Dendritic cell treated with granulocyte-macrophage colony-stimulating factor and Interleukin-4, amounts not matched to agents 40 ng/mL and 50 ng/mL, for 4 days (primary cell): ENCODE data around the gene BRD2.

Experiments
- H3K27ac Mint-ChIP-seq: one replicate; pipeline ENCODE4 v1.8.0; 2022; ENCODE audit warnings: mild to moderate bottlenecking, mixed read lengths
- H3K27me3 Mint-ChIP-seq: one replicate; pipeline ENCODE4 v1.8.0; 2022; ENCODE audit warnings: mild to moderate bottlenecking, mixed read lengths
- H3K36me3 Mint-ChIP-seq: one replicate; pipeline ENCODE4 v1.8.0; 2022; ENCODE audit warnings: low read depth, mixed read lengths
- H3K4me1 Mint-ChIP-seq: one replicate; pipeline ENCODE4 v1.8.0; 2022; ENCODE audit warnings: low read depth, mixed read lengths
- H3K4me3 Mint-ChIP-seq: one replicate; pipeline ENCODE4 v1.8.0; 2022; ENCODE audit warnings: mild to moderate bottlenecking, moderate library complexity, mixed read lengths
- H3K9me3 Mint-ChIP-seq: one replicate; pipeline ENCODE4 v1.8.0; 2022; ENCODE audit warnings: mixed read lengths
- intact Hi-C: fragments of 100-400 bp; cut with micrococcal nuclease; formaldehyde crosslinking; loops from one replicate; pipeline ENCODE4 v1.15.0; 2022

The BRD2 gene

DNA sequence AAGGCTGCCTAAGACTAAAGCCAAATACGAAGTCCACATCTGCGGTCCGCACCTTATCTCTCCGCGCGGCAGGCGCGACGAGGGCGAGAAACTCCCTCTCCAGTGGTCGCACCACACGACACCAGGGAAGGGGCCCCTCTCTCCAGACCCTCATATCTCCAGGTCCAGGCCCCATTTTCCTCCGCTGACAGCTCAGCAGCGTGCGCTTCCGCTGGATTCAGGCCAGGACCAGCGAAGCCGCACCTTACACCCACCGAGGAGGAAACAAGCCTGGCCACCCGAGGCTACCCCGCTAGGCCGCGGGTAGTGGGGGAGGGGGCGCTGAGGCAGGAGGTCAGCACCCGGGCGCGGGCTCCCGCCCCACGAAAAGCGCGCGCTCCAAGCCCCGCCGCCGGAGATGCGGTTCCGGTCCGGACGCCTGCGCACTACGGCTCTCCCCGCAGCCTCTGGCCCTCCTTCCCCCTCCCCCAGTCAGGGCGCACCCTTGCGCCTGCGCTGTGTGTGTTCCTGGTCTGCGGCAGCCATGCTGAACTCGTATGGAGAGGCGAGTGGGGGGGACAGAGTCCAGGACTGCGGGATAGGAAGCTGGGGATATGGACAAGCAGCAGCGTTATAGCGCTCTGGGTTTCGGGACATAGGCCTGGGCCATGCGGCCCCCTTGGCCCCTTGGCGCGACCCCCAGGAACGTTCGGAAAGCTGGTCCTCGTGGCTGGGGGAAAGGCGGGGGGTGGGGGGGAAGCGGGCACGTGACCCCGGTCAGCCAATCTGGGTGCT is at the start of gene BRD2:
BRD2 (plus strand) TSS at position 502 of the 774 bp plus-strand sequence. CDS start 4,305 bp downstream, outside the sequence.
- Mint-ChIP-seq H3K9me3 (no peaks in the 10 kb centered on the region), H3K27ac (peak within 1 kb of the TSS; percentile 100), H3K4me3 (peak within 1 kb of the TSS; percentile 97), H3K36me3 (peaks cover 66% of the 10 kb centered on the region), H3K4me1 (peaks cover 48% of the 10 kb centered on the region), H3K27me3 (no peaks in the 10 kb centered on the region)
- intact Hi-C loops = loop anchor here (5.0 kb wide), 1 partner anchor 76 kb away; no protein-coding TSS in a partner anchor

DNA sequence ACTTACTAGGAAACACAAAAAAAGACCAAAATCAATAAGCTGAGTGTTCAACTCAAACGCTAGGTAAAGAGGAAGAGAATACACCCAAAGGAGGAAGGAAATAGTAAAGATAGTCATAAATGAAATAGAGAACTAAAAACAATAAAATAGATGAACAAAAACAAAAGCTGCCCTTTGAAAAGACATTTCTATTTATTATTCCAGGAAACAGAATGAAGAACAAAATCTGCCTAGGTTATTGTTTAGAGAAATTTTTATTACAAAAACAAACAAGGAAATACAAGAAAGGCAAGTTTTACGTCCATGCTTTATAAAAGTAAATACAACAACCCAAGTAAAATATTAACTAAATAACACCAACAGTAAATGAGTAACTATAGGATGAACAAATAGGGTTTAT is 47.7 kb upstream of the BRD2 start:
- intact Hi-C loops = no loop called here
- Mint-ChIP-seq H3K27ac (peak overlapping the region; percentile 44), H3K27me3 (no peaks in the 10 kb centered on the region), H3K4me3 (no peak overlapping the region), H3K36me3 (no peaks in the 10 kb centered on the region), H3K9me3 (no peaks in the 10 kb centered on the region), H3K4me1 (peaks cover 40% of the 10 kb centered on the region)

DNA sequence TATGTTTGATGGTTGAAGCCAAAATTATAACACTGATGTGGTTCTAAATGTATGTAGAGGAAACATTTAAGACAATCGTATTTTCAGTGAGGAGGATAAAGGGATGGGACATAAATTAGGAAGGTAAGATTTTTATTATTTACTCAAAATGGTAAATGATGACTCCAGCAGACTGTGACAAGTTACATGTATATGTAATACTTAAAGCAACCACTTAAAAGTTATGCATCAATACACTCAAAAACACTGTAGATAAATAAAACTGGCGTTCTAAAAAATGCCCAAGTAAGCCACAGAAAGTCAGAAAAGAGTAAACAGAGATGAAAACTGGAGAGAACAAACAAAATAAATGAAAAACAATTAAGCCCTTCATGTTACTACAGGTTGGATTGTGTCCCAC is 46.3 kb upstream of the BRD2 start:
- Mint-ChIP-seq H3K27ac (peak overlapping the region; percentile 55), H3K9me3 (no peaks in the 10 kb centered on the region), H3K27me3 (no peaks in the 10 kb centered on the region), H3K4me1 (peaks cover 26% of the 10 kb centered on the region), H3K4me3 (no peak overlapping the region), H3K36me3 (no peaks in the 10 kb centered on the region)
- intact Hi-C loops = no loop called here

DNA sequence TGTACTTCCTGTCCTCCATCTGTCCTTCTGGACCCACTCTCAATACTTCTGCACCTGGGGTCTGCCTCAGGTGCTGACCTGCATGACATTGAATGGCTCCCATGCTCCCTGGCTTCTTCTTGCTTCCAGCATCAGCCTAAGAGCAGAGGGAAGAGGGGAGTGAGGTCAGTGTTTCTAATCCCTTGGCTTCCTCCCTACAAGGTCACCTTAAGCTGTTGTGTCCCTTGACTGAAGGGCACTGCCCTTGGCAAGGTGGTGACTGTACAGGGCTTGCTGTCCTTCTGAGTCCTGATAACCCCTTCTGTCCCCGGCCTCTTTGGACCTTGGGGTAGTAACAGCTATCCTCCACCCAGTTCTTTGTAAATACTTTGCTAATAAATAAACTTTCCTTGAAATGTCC is 37.2 kb upstream of the BRD2 start:
- H3K27ac Mint-ChIP-seq = no peak overlapping the region

DNA sequence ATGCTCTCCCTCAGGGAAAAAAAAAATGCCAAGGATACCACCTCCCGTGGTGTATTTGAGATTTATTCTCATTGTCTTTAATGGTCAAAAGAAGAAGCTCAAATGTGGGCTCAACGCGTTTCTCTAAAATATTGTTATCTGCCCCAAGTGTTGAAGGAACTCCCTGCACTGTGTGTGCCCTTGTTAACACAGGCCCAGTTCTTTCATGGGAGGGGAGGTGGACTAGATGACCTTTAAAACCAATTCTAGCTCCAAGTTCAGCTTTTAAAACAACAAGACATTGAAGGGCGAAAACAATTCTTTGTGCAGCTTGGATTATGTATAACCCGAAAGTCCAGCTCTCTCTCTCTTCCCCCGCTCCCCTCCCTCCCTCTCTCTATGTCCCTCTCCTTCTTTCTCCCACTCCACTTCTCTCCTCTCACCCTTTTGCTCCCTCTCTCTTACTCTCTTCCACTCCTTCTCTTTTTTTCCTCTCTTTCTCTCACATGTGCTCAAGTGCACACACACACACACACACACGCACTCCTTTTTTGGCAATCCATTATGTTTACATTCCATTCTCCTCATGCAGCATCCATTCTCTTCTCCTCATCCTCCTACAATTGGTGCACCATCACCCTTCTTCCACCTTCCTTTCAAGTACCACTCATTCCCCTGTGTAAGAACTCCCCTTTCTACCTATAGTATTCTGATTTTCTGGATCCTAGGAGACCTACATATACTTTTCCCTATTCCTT is 36.1 kb upstream of the BRD2 start:
- Mint-ChIP-seq H3K27ac (peak overlapping the region; percentile 0), H3K4me3 (no peak overlapping the region), H3K9me3 (no peaks in the 10 kb centered on the region), H3K4me1 (peaks cover 74% of the 10 kb centered on the region), H3K36me3 (peaks cover 47% of the 10 kb centered on the region), H3K27me3 (no peaks in the 10 kb centered on the region)
- intact Hi-C loops = loop anchor here (5.0 kb wide), 1 partner anchor 45 kb away; no protein-coding TSS in a partner anchor

More for the DNA sequence above, 37.2 kb upstream of the BRD2 start:
- H3K9me3 Mint-ChIP-seq = no peaks in the 10 kb centered on the region
- H3K4me3 Mint-ChIP-seq = no peak overlapping the region
- H3K4me1 Mint-ChIP-seq = peaks cover 63% of the 10 kb centered on the region
- no peaks in the 10 kb centered on the region for H3K27me3 Mint-ChIP-seq
- H3K36me3 Mint-ChIP-seq = peaks cover 37% of the 10 kb centered on the region
- intact Hi-C loops = loop anchor here (5.0 kb wide), 1 partner anchor 44 kb away; no protein-coding TSS in a partner anchor

DNA sequence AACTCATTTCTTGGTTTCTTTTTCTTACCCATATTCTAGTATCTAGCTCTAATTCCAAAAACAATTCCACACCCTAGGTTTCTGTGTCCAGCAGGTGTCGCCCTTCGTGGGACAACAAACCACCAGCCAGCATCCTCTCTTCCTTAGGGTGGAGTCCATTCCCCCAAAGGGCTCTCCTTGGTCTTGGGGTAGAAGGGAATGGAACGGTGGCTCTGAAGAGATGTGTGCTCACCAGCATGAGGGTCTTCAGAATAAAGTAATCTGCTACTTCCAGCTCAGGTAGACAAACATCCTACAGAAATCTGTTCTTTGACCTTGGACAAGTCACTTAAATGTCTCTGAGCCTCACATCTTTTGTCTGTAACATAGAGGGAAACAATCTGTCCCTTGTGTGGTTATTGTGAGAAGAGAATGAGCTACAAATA is 34.7 kb upstream of the BRD2 start:
- Mint-ChIP-seq H3K27ac (peak overlapping the region; percentile 98), H3K4me1 (peaks cover 87% of the 10 kb centered on the region), H3K36me3 (peaks cover 61% of the 10 kb centered on the region), H3K9me3 (no peaks in the 10 kb centered on the region), H3K4me3 (no peak overlapping the region), H3K27me3 (no peaks in the 10 kb centered on the region)
- intact Hi-C loops = loop anchor here (1.0 to 5.0 kb wide), 2 partner anchors 46 to 51 kb away; no protein-coding TSS in a partner anchor

DNA sequence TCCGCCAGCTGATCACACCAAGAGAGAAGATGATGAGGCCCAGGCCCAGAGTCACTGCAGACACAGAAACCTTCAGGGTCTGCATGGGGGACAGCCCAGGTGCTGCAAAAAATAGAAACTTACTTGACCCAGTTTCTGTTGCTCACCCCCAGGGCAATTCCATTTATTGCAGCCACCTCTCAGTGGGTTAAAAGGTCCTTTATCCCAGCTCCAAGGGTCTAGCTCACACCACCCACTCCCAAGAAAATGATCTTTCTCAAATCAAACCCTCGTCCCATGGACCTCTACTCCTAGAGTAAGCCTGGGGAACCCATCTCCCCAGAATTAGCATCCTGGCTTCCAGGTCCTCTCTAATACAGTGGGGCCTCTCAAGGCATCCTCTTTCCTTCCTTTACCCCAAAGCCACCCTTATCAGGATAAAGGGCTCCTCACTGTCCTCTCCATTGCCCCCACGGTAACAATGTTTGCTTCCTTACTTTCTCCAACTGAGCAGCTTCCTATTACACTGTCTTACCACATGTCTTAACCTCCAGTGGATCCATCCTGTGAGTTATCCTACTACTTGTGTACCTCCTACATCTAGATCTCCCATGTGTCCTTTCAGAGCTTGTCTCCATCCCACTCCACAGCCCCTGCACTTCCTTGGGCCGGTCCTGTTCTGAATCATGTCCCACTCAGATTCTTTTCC is 32.7 kb upstream of the BRD2 start:
- Mint-ChIP-seq H3K27me3 (no peaks in the 10 kb centered on the region), H3K9me3 (no peaks in the 10 kb centered on the region), H3K4me3 (peak overlapping the region; percentile 77), H3K4me1 (peaks cover 72% of the 10 kb centered on the region), H3K27ac (peak overlapping the region; percentile 98), H3K36me3 (peaks cover 81% of the 10 kb centered on the region)
- intact Hi-C loops = loop anchor here (2.0 to 5.0 kb wide), 2 partner anchors 17 to 37 kb away; partner anchors contain the start of gene HLA-DMA

DNA sequence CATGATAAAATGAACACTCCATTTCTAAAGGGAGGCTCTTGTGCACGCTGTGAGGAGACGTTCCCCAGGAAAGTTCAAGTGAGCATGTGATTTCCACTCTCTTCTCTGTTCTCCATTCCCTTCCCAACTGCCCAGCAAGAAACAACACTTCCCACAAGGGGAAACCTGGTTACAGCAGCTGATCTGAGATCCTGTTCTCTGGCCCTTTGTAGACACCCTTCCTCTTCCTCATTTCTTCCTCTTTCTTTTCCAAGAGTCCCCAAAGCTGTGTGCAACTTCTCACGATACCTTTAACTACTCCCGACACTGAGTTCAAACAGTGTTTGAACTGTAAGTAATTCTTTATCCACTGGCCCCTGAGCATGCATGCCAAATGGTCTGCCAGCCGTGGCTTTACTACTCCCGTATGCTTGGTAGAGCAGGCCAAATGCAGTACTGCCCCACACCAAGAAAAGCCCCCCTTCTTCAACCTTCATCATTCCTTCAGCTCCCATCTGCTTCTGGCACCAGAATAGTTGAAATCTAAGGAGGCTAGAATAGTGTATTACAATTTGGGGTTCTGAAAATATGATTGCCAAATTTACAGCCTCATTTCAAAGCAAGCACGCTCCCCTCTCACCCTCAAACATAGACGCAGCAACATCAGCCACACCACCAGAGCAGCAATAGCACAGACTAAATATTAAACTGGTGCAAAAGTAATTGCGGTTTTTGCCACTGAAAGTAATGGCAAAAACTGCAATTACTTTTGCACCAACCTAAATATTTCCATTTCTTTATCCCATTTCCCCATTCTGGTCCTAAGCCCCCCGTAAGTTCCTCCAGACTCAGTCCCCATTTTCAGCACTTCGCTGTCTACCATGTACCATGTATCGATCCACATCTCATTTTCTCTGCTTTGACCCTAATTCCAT is 31.9 kb upstream of the BRD2 start:
- intact Hi-C loops = loop anchor here (2.0 to 5.0 kb wide), 2 partner anchors 16 to 36 kb away; partner anchors contain the start of gene HLA-DMA
- H3K4me3 Mint-ChIP-seq = peak overlapping the region; percentile 77
- no peaks in the 10 kb centered on the region for H3K27me3 Mint-ChIP-seq
- peaks cover 85% of the 10 kb centered on the region for H3K36me3 Mint-ChIP-seq
- H3K27ac Mint-ChIP-seq = peak overlapping the region; percentile 98
- peaks cover 71% of the 10 kb centered on the region for H3K4me1 Mint-ChIP-seq
- no peaks in the 10 kb centered on the region for H3K9me3 Mint-ChIP-seq

DNA sequence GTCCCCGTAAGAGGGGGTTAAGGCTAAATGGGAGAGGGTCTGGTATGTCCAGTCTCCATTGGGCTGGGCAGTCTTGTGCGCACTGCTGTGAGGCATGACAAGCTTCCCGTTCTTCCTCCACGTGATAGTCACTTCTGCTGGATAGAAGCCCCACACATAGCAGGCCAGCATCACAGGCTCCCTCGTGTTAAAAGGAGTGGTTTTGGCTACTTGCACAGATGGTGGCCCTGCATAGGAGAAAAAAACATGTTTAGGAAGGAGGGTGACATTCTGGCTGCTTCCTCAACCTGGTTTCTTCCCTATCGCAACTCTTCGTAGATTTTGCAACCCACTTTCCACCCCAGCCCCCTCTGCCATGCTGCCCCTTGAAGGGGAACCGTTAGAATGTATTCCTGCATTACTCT is 31.2 kb upstream of the BRD2 start:
- H3K27ac Mint-ChIP-seq = peak overlapping the region; percentile 98
- no peaks in the 10 kb centered on the region for H3K27me3 Mint-ChIP-seq
- no peaks in the 10 kb centered on the region for H3K9me3 Mint-ChIP-seq
- intact Hi-C loops = loop anchor here (2.0 to 5.0 kb wide), 2 partner anchors 16 to 35 kb away; partner anchors contain the start of gene HLA-DMA
- H3K36me3 Mint-ChIP-seq = peaks cover 87% of the 10 kb centered on the region
- H3K4me1 Mint-ChIP-seq = peaks cover 77% of the 10 kb centered on the region
- peak overlapping the region; percentile 77 for H3K4me3 Mint-ChIP-seq

DNA sequence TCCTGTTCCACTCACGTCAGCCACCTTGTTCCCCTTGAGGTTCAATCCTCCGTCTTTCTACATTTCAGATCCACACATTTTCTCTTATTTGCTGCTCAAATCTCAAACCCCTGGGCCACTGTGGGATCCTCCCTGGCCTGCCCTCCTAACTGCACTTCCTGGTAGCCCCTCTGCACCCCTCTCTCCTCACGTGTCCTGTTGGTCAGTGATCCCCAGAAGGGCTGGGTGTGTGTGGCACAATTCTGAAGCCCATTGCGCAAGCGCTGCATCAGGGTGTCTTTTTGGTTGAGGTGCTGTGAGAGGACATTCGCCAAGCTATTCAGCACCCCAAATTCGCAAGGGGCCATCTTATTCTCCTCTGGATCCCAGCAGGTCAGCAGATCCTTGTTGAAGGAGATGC is 29.9 kb upstream of the BRD2 start:
- no peaks in the 10 kb centered on the region for H3K27me3 Mint-ChIP-seq
- peaks cover 77% of the 10 kb centered on the region for H3K4me1 Mint-ChIP-seq
- no peaks in the 10 kb centered on the region for H3K9me3 Mint-ChIP-seq
- H3K27ac Mint-ChIP-seq = peak overlapping the region; percentile 98
- peak overlapping the region; percentile 77 for H3K4me3 Mint-ChIP-seq
- H3K36me3 Mint-ChIP-seq = peaks cover 92% of the 10 kb centered on the region
- intact Hi-C loops = loop anchor here (5.0 kb wide), 1 partner anchor 34 kb away; no protein-coding TSS in a partner anchor

DNA sequence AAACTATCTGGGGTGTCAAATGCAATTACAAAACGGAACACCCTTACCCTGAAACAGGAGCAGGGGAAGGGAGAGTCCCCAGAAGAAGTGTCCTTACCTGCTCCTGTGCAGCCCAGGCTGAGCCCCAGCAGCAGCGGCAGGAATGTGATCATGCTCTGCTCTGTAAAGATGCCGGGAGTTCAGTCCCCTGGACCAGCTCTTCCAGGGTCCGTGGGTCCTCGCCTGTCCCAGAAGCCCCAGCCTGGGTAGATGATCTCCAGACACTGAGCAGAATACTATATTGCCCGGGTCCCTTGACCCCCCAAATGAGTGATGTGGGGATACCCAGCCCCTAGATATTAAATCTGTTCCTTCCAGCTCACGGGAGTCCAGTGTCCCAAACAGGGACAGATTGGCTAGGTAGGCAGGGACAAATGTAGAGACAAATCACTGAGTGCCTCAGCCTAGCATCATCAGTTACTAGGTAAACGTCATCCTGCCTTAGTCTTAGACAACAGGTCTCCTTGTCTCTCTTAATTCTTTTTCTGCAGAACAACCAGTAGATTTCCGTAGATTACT is 27.7 kb upstream of the BRD2 start, which contains the start of gene HLA-DMB:
HLA-DMB (minus strand) TSS at position 373 of the 558 bp plus-strand sequence; CDS start at position 152, 221 bp downstream.
- Mint-ChIP-seq H3K4me3 (peak within 1 kb of the TSS; percentile 88), H3K27ac (peak within 1 kb of the TSS; percentile 98), H3K36me3 (peaks cover 92% of the 10 kb centered on the region), H3K9me3 (no peaks in the 10 kb centered on the region), H3K27me3 (no peaks in the 10 kb centered on the region), H3K4me1 (peaks cover 78% of the 10 kb centered on the region)
- intact Hi-C loops = no loop called here

DNA sequence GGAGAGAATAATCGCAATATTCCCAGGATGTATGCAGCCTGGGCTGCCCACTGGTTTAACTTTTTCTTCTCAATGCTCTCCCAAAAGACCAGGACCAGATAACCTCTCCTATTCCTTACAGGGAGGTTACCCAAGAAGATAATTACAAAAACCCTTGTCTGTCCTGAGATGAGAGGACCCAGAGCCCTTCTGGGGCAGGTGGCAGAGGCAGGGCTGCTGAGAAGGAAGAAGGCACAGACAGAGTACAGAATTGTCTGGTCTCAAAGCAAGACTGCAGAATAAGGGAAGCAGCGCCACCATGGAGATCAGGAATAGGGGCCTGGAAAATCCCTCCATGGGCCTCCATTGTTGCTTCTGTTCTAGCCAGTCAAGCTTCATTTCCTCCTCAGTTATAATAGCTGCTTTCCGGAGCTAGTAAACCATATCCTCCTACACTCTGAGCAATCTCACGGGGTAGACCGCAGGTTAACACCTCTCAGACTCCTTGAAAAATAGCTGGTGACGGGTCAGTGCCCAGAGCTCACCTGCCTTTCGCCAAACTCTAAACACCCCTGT is 27.1 kb upstream of the BRD2 start:
- Mint-ChIP-seq H3K4me3 (peak overlapping the region; percentile 88), H3K36me3 (peaks cover 89% of the 10 kb centered on the region), H3K27ac (peak overlapping the region; percentile 98), H3K4me1 (peaks cover 74% of the 10 kb centered on the region), H3K27me3 (no peaks in the 10 kb centered on the region), H3K9me3 (no peaks in the 10 kb centered on the region)
- intact Hi-C loops = no loop called here
